ENCODE data around the gene SLC39A2.
"Not testable (repeated sequence)": the region's sequence is repeated elsewhere in the genome, so short reads cannot be mapped to it uniquely, and the experiment has no call there.

The SLC39A2 gene

GRCh38 chr14:20998674-20999366, at the start of gene SLC39A2:
SLC39A2 (plus strand) TSS chr14:20999293; CDS start chr14:20999447, 154 bp downstream.
- FAIRE-seq (no peak), DNase-seq (ENCODE audit: low spot score) (peak; percentile 19)

GRCh38 chr14:20954736-20955537, 44.2 kb upstream of the SLC39A2 start, which contains the start of gene RNASE2:
RNASE2 (plus strand) TSS chr14:20955487; CDS start chr14:20955772, 285 bp downstream.
- DNase-seq (ENCODE audit: low spot score); FAIRE-seq: not testable (repeated sequence)

GRCh38 chr14:20955538-20955873, 43.6 kb upstream of the SLC39A2 start:
- not testable (repeated sequence) for DNase-seq (ENCODE audit: low spot score); FAIRE-seq

- no peak for FAIRE-seq
- DNase-seq (ENCODE audit: low spot score): no peak
These were observed 42.6 kb upstream of the SLC39A2 start for GRCh38 chr14:20956376-20956976.

- FAIRE-seq: not testable (repeated sequence)
These were observed 40.1 kb upstream of the SLC39A2 start for GRCh38 chr14:20958946-20959345.

GRCh38 chr14:20969336-20969735, 29.8 kb upstream of the SLC39A2 start:
- FAIRE-seq: no peak
- no peak for DNase-seq (ENCODE audit: low spot score)

More at GRCh38 chr14:20958946-20959345, 40.1 kb upstream of the SLC39A2 start:
- not testable (repeated sequence) for DNase-seq (ENCODE audit: low spot score)

GRCh38 chr14:20970647-20970982, 28.5 kb upstream of the SLC39A2 start:
- DNase-seq (ENCODE audit: low spot score): no peak
- no peak for FAIRE-seq

GRCh38 chr14:20970983-20971704, 27.9 kb upstream of the SLC39A2 start:
- DNase-seq (ENCODE audit: low spot score) (peak; percentile 57), FAIRE-seq (no peak)

GRCh38 chr14:20971705-20972021, 27.4 kb upstream of the SLC39A2 start:
- no peak for FAIRE-seq
- DNase-seq (ENCODE audit: low spot score): no peak

- no peak for DNase-seq (ENCODE audit: low spot score)
- no peak for FAIRE-seq
These were observed 25.6 kb upstream of the SLC39A2 start for GRCh38 chr14:20973501-20973900.

- DNase-seq (ENCODE audit: low spot score) (no peak), FAIRE-seq (no peak)
These were observed 22.8 kb upstream of the SLC39A2 start for GRCh38 chr14:20976291-20976690.

- FAIRE-seq: no peak
These were observed 20.4 kb upstream of the SLC39A2 start for GRCh38 chr14:20978687-20979086.

GRCh38 chr14:20980906-20981305, 18.2 kb upstream of the SLC39A2 start:
- DNase-seq (ENCODE audit: low spot score): no peak
- FAIRE-seq: no peak

More at GRCh38 chr14:20978687-20979086, 20.4 kb upstream of the SLC39A2 start:
- no peak for DNase-seq (ENCODE audit: low spot score)

- DNase-seq (ENCODE audit: low spot score) (no peak), FAIRE-seq (no peak)
These were observed 16.3 kb upstream of the SLC39A2 start for GRCh38 chr14:20982646-20983369.

GRCh38 chr14:20985650-20986049, 13.4 kb upstream of the SLC39A2 start:
- not testable (repeated sequence) for DNase-seq (ENCODE audit: low spot score); FAIRE-seq

- FAIRE-seq: peak; percentile 85
- DNase-seq (ENCODE audit: low spot score): peak; percentile 72
These were observed 12.3 kb upstream of the SLC39A2 start for GRCh38 chr14:20986811-20987210.

GRCh38 chr14:20988717-20989470, 10.2 kb upstream of the SLC39A2 start:
- no peak for DNase-seq (ENCODE audit: low spot score)
- FAIRE-seq: no peak

GRCh38 chr14:20989471-20989786, 9.7 kb upstream of the SLC39A2 start:
- FAIRE-seq (no peak), DNase-seq (ENCODE audit: low spot score) (no peak)

- FAIRE-seq (no peak), DNase-seq (ENCODE audit: low spot score) (peak; percentile 82)
These were observed 9.1 kb upstream of the SLC39A2 start, which contains the start of gene METTL17 for GRCh38 chr14:20989787-20990600. METTL17 (plus strand) TSS chr14:20989980; CDS start chr14:20990003, 23 bp downstream.
